Heart right ventricle (tissue), 16 donors: Measurements from ENCODE around the gene UTS2R. TPM values are rescaled to one million over a fixed set of nuclear protein-coding genes. Genes with fewer than 3 reads are reported as not detected.
A peak's percentile ranks its signal among the peaks of the same experiment; 100 is the strongest.
"Not testable (repeated sequence)": the region's sequence is repeated elsewhere in the genome, so short reads cannot be mapped to it uniquely, and the experiment has no call there.

Experiments used
- ATAC-seq, 8 donors: fragments of 200-7000 bp; cut with Tn5 transposase; one replicate each; pipeline ENCODE4 v1.9.1; 2020; ENCODE audit warnings: mild to moderate bottlenecking in 8 of 8, moderate library complexity in 8 of 8, moderate number of reproducible peaks in 1 of 8
- DNase-seq, 2 donors: peaks; one replicate each; pipeline ENCODE4 v3.0.0-alpha.2; 2020
- H3K27ac ChIP-seq, 10 donors: fragments of 200-600 bp; sonication (generic) in 2 of 10; one replicate each; pipeline versions ENCODE4 v1.5.0 to v1.8.0; 2020 to 2022; ENCODE audit warnings: mild to moderate bottlenecking in 3 of 10
- H3K27me3 ChIP-seq, 7 donors: fragments of 200-600 bp; one replicate each; pipeline ENCODE4 v1.8.0; 2021 to 2022; ENCODE audit warnings: mild to moderate bottlenecking in 2 of 7
- H3K36me3 ChIP-seq, 9 donors: fragments of 200-600 bp; sonication (generic) in 1 of 9; one replicate each; pipeline versions ENCODE4 v1.5.0 to v1.8.0; 2020 to 2022; ENCODE audit warnings: mild to moderate bottlenecking in 2 of 9
- H3K4me1 ChIP-seq, 9 donors: fragments of 200-600 bp; sonication (generic) in 1 of 9; one replicate each; pipeline versions ENCODE4 v1.5.0 to v1.8.0; 2020 to 2022; ENCODE audit warnings: mild to moderate bottlenecking in 4 of 9
- H3K4me3 ChIP-seq, 10 donors: fragments of 200-600 bp; sonication (generic) in 2 of 10; one replicate each; pipeline versions ENCODE4 v1.5.0 to v1.8.0; 2020 to 2022; ENCODE audit warnings: mild to moderate bottlenecking in 7 of 10, moderate library complexity in 2 of 10
- H3K9me3 ChIP-seq, 11 donors: fragments of 200-600 bp in 10 of 11; sonication (generic) in 2 of 11; one replicate each; pipeline versions ENCODE4 v1.5.0 to v1.8.0; 2013 to 2022; ENCODE audit warnings: mild to moderate bottlenecking in 2 of 11, control low read depth in 1 of 11, moderate library complexity in 1 of 11
- WGBS, 2 donors: extraction: QIAGEN DNeasy Blood & Tissue Kit; methylation state at CpG; one replicate each; pipeline ENCODE4 v1.1.7; 2013; ENCODE audit warnings: inconsistent platforms in 1 of 2; 5-methylcytosine and 5-hydroxymethylcytosine counted together
- intact Hi-C, 10 donors: fragments of 100-400 bp; cut with DNase I; formaldehyde crosslinking; loops; one replicate each; pipeline versions ENCODE4 v1.11.1 to v1.14.2; 2022
- polyA plus RNA-seq, 2 donors: library from polyadenylated mRNA; stranded (reverse); fragments of 200-250 nt; gene quantifications; one replicate each; pipeline ENCODE4 v1.2.3, GENCODE V29; 2013
- total RNA-seq, 10 donors: library from RNA; stranded (reverse); fragmentation: NEBNext Ultra II Directional in 3 of 10; extraction: Animal tissue kit (Norgen Biotek cat#: 25700) in 3 of 10; gene quantifications; one replicate each; pipeline versions ENCODE4 v1.2.1 to v1.2.4, GENCODE V29; 2021 to 2023
- TF ChIP-seq, protein P1 (sequence below), 9 donors: fragments of 200-600 bp; sonication (generic) in 2 of 9; IDR thresholded peaks; one replicate each; pipeline versions ENCODE4 v1.5.0 to v1.8.0; 2021 to 2022; ENCODE audit warnings: antibody characterized with exemption in 9 of 9, mild to moderate bottlenecking in 5 of 9, moderate library complexity in 1 of 9
- donor health status: Arrhythmogenic right ventricular cardiomyopathy.
- donor health status: ischemic (EF 13 %, LVEDD 7.1; RV severe dilation, severe dysfunction).
- donor health status: healthy with polysubstance abuse.
- donor health status: DM: no; HTN: yes; CAD: no.
- donor health status: DM: no; HTN: no; CAD: no.
- donor health status: ischemic (EF 25% LVEDD 6.9; RV normal size, moderate dysfunction).
- donor health status: ischemic (EF 25% LVEDD 5.7; RV mildly dilated, moderate dysfunction).
- donor health status: healthy.
- donor health status: DM: yes; HTN: yes; CAD: no.
- donor health status: Ischemic cardiomyopathy.
- donor health status: ischemic (EF 35%, LVEDD 5.7; RV mildly dilated, moderate dysfunction).
- donor health status: nonischemic (EF 11% LVEDD 7.7; RV severe dilation, severe dysfunction).
- donor health status: DM: yes; HTN: yes; CAD: no.
- donor health status: PGD.
- donor health status: ischemic (EF 29% LVEDD 5.4; RV normal size, mild dysfunction).
- donor health status: nonischemic (EF 23%, LVEDD 6.1; RV moderate dilation, normal function).

UTS2R gene
- total and polyA plus RNA-seq, 12 donors: 0.04 to 5.9 (median 1.3) TPM; not detected in 1

- Histone ChIP-seq H3K4me1 (peaks cover 0 to 17% (median 15%) of the 10 kb centered on the region in 9 donors), H3K27me3 (peaks cover 13 to 87% (median 80%) of the 10 kb centered on the region in 7 donors)
- DNase-seq: no peak
Measured at GRCh38 chr17:82376042-82376730, 4.6 kb downstream of the UTS2R start.

GRCh38 chr17:82377294-82377693 is 5.7 kb downstream of the UTS2R start:
- 48 to 62% methylated on average over 2 to 3 of the region's 5 CpGs for WGBS, 2 donors
- ATAC-seq, H3K27ac ChIP-seq, H3K36me3 ChIP-seq, intact Hi-C loops, H3K4me1 ChIP-seq, H3K9me3 ChIP-seq, H3K4me3 ChIP-seq, DNase-seq: not testable (repeated sequence)
- H3K27me3 ChIP-seq: peaks cover 13 to 76% (median 69%) of the 10 kb centered on the region in 7 donors

More at GRCh38 chr17:82376042-82376730, 4.6 kb downstream of the UTS2R start:
- TF ChIP-seq, protein P1, sequence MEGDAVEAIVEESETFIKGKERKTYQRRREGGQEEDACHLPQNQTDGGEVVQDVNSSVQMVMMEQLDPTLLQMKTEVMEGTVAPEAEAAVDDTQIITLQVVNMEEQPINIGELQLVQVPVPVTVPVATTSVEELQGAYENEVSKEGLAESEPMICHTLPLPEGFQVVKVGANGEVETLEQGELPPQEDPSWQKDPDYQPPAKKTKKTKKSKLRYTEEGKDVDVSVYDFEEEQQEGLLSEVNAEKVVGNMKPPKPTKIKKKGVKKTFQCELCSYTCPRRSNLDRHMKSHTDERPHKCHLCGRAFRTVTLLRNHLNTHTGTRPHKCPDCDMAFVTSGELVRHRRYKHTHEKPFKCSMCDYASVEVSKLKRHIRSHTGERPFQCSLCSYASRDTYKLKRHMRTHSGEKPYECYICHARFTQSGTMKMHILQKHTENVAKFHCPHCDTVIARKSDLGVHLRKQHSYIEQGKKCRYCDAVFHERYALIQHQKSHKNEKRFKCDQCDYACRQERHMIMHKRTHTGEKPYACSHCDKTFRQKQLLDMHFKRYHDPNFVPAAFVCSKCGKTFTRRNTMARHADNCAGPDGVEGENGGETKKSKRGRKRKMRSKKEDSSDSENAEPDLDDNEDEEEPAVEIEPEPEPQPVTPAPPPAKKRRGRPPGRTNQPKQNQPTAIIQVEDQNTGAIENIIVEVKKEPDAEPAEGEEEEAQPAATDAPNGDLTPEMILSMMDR (IDR thresholded peaks at IDR 0.05): no peak
- no peak overlapping the region for H3K27ac ChIP-seq
- H3K36me3 ChIP-seq: no peaks in the 10 kb centered on the region
- WGBS, 2 donors: 78 to 84% methylated on average over 16 of the region's 16 CpGs
- H3K4me3 ChIP-seq: no peak overlapping the region
- intact Hi-C loops: no loop called here
- no peaks in the 10 kb centered on the region for H3K9me3 ChIP-seq
- peak in 1 of 8 donors; percentile 7 for ATAC-seq

- Histone ChIP-seq H3K27me3 (peaks cover 13 to 67% (median 60%) of the 10 kb centered on the region in 7 donors), H3K27ac (no peak overlapping the region), H3K36me3 (no peaks in the 10 kb centered on the region), H3K4me3 (no peak overlapping the region), H3K9me3 (no peaks in the 10 kb centered on the region), H3K4me1 (peaks cover 0 to under 1% (median 0%) of the 10 kb centered on the region in 9 donors)
- intact Hi-C loops: no loop called here
- DNase-seq (no peak), ATAC-seq (no peak)
- TF ChIP-seq, protein P1 (IDR thresholded peaks at IDR 0.05): no peak
- 77 to 82% methylated on average over 31 of the region's 31 CpGs for WGBS, 2 donors
Measured at GRCh38 chr17:82377924-82378740, 6.6 kb downstream of the UTS2R start.

DNA sequence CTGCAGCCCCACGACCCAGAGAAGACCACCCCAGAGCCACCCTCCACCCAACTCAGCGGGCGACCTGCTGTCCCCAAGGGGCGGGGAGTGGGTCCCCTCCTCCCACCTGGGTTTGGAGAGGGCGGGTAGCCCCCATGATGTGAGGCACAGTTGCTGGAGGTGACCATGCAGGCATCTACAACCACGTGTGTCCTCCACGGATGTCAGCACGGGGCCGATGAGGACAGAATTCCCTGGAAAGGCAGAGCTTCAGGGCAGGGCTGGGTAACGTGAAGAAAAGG is 7.1 kb downstream of the UTS2R start:
- TF ChIP-seq, protein P1 (IDR thresholded peaks at IDR 0.05): no peak
- WGBS, 2 donors: 67 to 71% methylated on average over 10 of the region's 10 CpGs
- H3K4me1 ChIP-seq: no peaks in the 10 kb centered on the region
- no peak overlapping the region for H3K27ac ChIP-seq
- H3K4me3 ChIP-seq: no peak overlapping the region
- H3K27me3 ChIP-seq: peaks cover 13 to 63% (median 56%) of the 10 kb centered on the region in 7 donors
- H3K9me3 ChIP-seq: no peaks in the 10 kb centered on the region
- no peaks in the 10 kb centered on the region for H3K36me3 ChIP-seq
- DNase-seq (no peak), ATAC-seq (no peak)
- intact Hi-C loops: no loop called here
